Measurements from ENCODE around the gene SLC7A14. TPM values are rescaled to one million over a fixed set of nuclear protein-coding genes. Genes with fewer than 3 reads are reported as not detected.

Gene SLC7A14
- total and polyA plus RNA-seq, 2 of the 13 experiments (the other 11 are each of a cell fraction or from before 2014, with no cell fraction given) = not detected

GRCh38 chr3:170529346-170529745, 56.5 kb downstream of the SLC7A14 start (continued):
- TF ChIP-seq THAP8 (CRISPR knock-in tag; IDR thresholded peaks at IDR 0.05; ENCODE audit: borderline replicate concordance) (no peak), BCL6 (CRISPR knock-in tag; IDR thresholded peaks at IDR 0.05) (no peak), TAF1 (CRISPR knock-in tag; IDR thresholded peaks at IDR 0.05) (no peak)

- intact Hi-C loops (cut with micrococcal nuclease; ENCODE audit: unreplicated experiment) (no loop called here), in situ Hi-C loops (cut with HindIII; ENCODE audit: extremely low pct_ligation_motif_present, low pct_unique_long_range_greater_than_20kb) (no loop called here)
- BruUV-seq (replicated peaks) = no TSS peak
- DNase-seq (ENCODE audit: low spot score) (no peak), FAIRE-seq (no peak), ATAC-seq (no peak)
- CTCF ChIA-PET (ENCODE audit: low intra/inter-chr PET ratio, low total read pairs) = no interaction called here
- H3K9me3 ChIP-seq (ENCODE audit: low read length) = no peaks in the 10 kb centered on the region
- H3K4me2 ChIP-seq (ENCODE audit: low read depth, low read length) = no peak overlapping the region
- no peak overlapping the region for H3K27ac ChIP-seq (ENCODE audit: extremely low read length, insufficient read depth, low read length)
- H3K4me3 ChIP-seq (replicated peaks in 1 of 3; ENCODE audit: insufficient read depth in 1 of 3, low read depth in 2 of 3, low read length in 3 of 3) = no peak overlapping the region
- H3K27me3 ChIP-seq (ENCODE audit: control insufficient read depth in 1 of 2, insufficient read depth in 2 of 2, low read length in 2 of 2) = peaks cover 1 to 24% of the 10 kb centered on the region in 2 experiments; a peak in 3 of 5 replicates
- no peaks in the 10 kb centered on the region for H3K79me2 ChIP-seq (ENCODE audit: insufficient read depth, low read length)
- POLR2A ChIA-PET = no interaction called here
- no peaks in the 10 kb centered on the region for H4K20me1 ChIP-seq (ENCODE audit: insufficient read depth, low read length)
- H3K4me1 ChIP-seq (ENCODE audit: insufficient read depth, low read length) = no peaks in the 10 kb centered on the region
- WGBS (ENCODE audit: low lambda C conversion rate) = 15% methylated on average over 8 of the region's 8 CpGs
- no peak overlapping the region for H2AFZ ChIP-seq (ENCODE audit: low read length)
- H3K9ac ChIP-seq (ENCODE audit: insufficient read depth, low read depth, low read length) = no peak overlapping the region
- H3K36me3 ChIP-seq (replicated peaks in 1 of 2; ENCODE audit: control insufficient read depth in 1 of 2, insufficient read depth in 2 of 2, low read length in 2 of 2) = no peaks in the 10 kb centered on the region
- no peak for TF ChIP-seq ZFP62 (CRISPR knock-in tag; IDR thresholded peaks at IDR 0.05)
- TF ChIP-seq FOXJ3 (CRISPR knock-in tag; IDR thresholded peaks at IDR 0.05; ENCODE audit: borderline replicate concordance) = no peak
- TF ChIP-seq NAIF1 (CRISPR knock-in tag; IDR thresholded peaks at IDR 0.05; ENCODE audit: borderline replicate concordance) = no peak
- no peak for TF ChIP-seq REXO4 (CRISPR knock-in tag; IDR thresholded peaks at IDR 0.05; ENCODE audit: borderline replicate concordance)
- TF ChIP-seq ATF1 (CRISPR knock-in tag; IDR thresholded peaks at IDR 0.05) = no peak
- TF ChIP-seq ZNF160 (CRISPR knock-in tag; IDR thresholded peaks at IDR 0.05) = no peak
- TF ChIP-seq RBFOX2 (IDR thresholded peaks at IDR 0.05; ENCODE audit: low read depth, low read length) = no peak
- no peak for TF ChIP-seq SNAI1 (CRISPR knock-in tag; IDR thresholded peaks at IDR 0.05; ENCODE audit: borderline replicate concordance)
- no peak for TF ChIP-seq STAT6 (CRISPR knock-in tag; IDR thresholded peaks at IDR 0.05; ENCODE audit: borderline replicate concordance)
- no peak for TF ChIP-seq SRSF9 (IDR thresholded peaks at IDR 0.05; ENCODE audit: borderline replicate concordance, insufficient read depth, low read depth, low read length, poor library complexity, severe bottlenecking)
- no peak for TF ChIP-seq ZFP36L2 (CRISPR knock-in tag; IDR thresholded peaks at IDR 0.05)
- no peak for TF ChIP-seq HMGXB3 (CRISPR knock-in tag; IDR thresholded peaks at IDR 0.05; ENCODE audit: borderline replicate concordance)
- TF ChIP-seq ZBTB1 (CRISPR knock-in tag; IDR thresholded peaks at IDR 0.05; ENCODE audit: borderline replicate concordance) = no peak
- no peak for TF ChIP-seq ZNF337 (CRISPR knock-in tag; IDR thresholded peaks at IDR 0.05; ENCODE audit: borderline replicate concordance, low read depth)
Observed at GRCh38 chr3:170528726-170529125, 57.1 kb downstream of the SLC7A14 start.
